ENCODE results near the gene UGGT2.

The UGGT2 gene

GRCh38 chr13:96080676-96081075 is 27.5 kb upstream of the UGGT2 start:
- Histone ChIP-seq H3K14ac (ENCODE audit: low read length) (no peak overlapping the region), H2AK5ac (ENCODE audit: low read depth, low read length) (no peak overlapping the region), H2AFZ (ENCODE audit: low read length) (no peak overlapping the region), H4K91ac (ENCODE audit: low read depth, low read length, poor library complexity) (no peak overlapping the region), H3K4me3 (ENCODE audit: low read length in 2 of 2) (no peak overlapping the region), H2BK5ac (ENCODE audit: low read length) (no peak overlapping the region), H2BK12ac (ENCODE audit: low read length) (no peak overlapping the region), H4K8ac (ENCODE audit: low read depth, low read length) (no peak overlapping the region), H3K23ac (ENCODE audit: low read depth, low read length, poor library complexity) (no peak overlapping the region), H3K4ac (ENCODE audit: low read length) (no peak overlapping the region), H3K9ac (ENCODE audit: low read depth, low read length, poor library complexity) (no peak overlapping the region), H3K36me3 (replicated peaks in 1 of 2; ENCODE audit: control insufficient read depth in 2 of 2, insufficient read depth in 2 of 2, low read length in 2 of 2) (no peaks in the 10 kb centered on the region), H3K4me1 (ENCODE audit: control insufficient read depth in 2 of 2, insufficient read depth in 1 of 2, low read depth in 1 of 2, low read length in 2 of 2) (peaks cover 0 to 2% of the 10 kb centered on the region in 2 donors), H3K18ac (ENCODE audit: low read length) (no peak overlapping the region), H3K79me1 (ENCODE audit: low read depth, low read length) (no peaks in the 10 kb centered on the region), H2BK120ac (ENCODE audit: low read depth, low read length) (no peak overlapping the region), H3K9me3 (replicated peaks in 1 of 2; ENCODE audit: control insufficient read depth in 2 of 2, insufficient read depth in 1 of 2, low read depth in 1 of 2, low read length in 2 of 2) (no peaks in the 10 kb centered on the region), H2BK15ac (ENCODE audit: low read length) (no peak overlapping the region), H3K4me2 (ENCODE audit: insufficient read depth, low read length, poor library complexity, severe bottlenecking) (no peak overlapping the region), H3K27ac (replicated peaks; ENCODE audit: low read length) (no peak overlapping the region), H3K27me3 (ENCODE audit: control insufficient read depth in 3 of 3, insufficient read depth in 3 of 3, low read depth in 1 of 3, low read length in 3 of 3) (peaks cover 0 to 30% (median 0%) of the 10 kb centered on the region in 3 experiments)
- no CpG with 5 or more reads among the region's 5 CpGs for WGBS, 2 donors (ENCODE audit: extremely low coverage in 2 of 2, insufficient read length in 2 of 2, insufficient replicate concordance in 1 of 2)
- no peak for DNase-seq (ENCODE audit: low spot score)

- no peaks in the 10 kb centered on the region for H3K9me3 ChIP-seq (replicated peaks in 1 of 2; ENCODE audit: control insufficient read depth in 2 of 2, insufficient read depth in 1 of 2, low read depth in 1 of 2, low read length in 2 of 2)
- WGBS, 2 donors (ENCODE audit: extremely low coverage in 2 of 2, insufficient read length in 2 of 2, insufficient replicate concordance in 1 of 2): no CpG with 5 or more reads among the region's 3 CpGs
- no peak overlapping the region for H3K27ac ChIP-seq (replicated peaks; ENCODE audit: low read length)
- H3K14ac ChIP-seq (ENCODE audit: low read length): no peak overlapping the region
- no peak overlapping the region for H3K4ac ChIP-seq (ENCODE audit: low read length)
- H3K4me2 ChIP-seq (ENCODE audit: insufficient read depth, low read length, poor library complexity, severe bottlenecking): no peak overlapping the region
- DNase-seq (ENCODE audit: low spot score): no peak
- H3K79me1 ChIP-seq (ENCODE audit: low read depth, low read length): no peaks in the 10 kb centered on the region
- H2AK5ac ChIP-seq (ENCODE audit: low read depth, low read length): no peak overlapping the region
- no peak overlapping the region for H2AFZ ChIP-seq (ENCODE audit: low read length)
- H3K18ac ChIP-seq (ENCODE audit: low read length): no peak overlapping the region
- no peaks in the 10 kb centered on the region for H3K36me3 ChIP-seq (replicated peaks in 1 of 2; ENCODE audit: control insufficient read depth in 2 of 2, insufficient read depth in 2 of 2, low read length in 2 of 2)
- no peak overlapping the region for H4K8ac ChIP-seq (ENCODE audit: low read depth, low read length)
- H3K4me1 ChIP-seq (ENCODE audit: control insufficient read depth in 2 of 2, insufficient read depth in 1 of 2, low read depth in 1 of 2, low read length in 2 of 2): no peaks in the 10 kb centered on the region
- no peak overlapping the region for H2BK120ac ChIP-seq (ENCODE audit: low read depth, low read length)
- no peak overlapping the region for H2BK5ac ChIP-seq (ENCODE audit: low read length)
- peaks cover 0 to 15% (median 0%) of the 10 kb centered on the region in 3 experiments for H3K27me3 ChIP-seq (ENCODE audit: control insufficient read depth in 3 of 3, insufficient read depth in 3 of 3, low read depth in 1 of 3, low read length in 3 of 3)
- H2BK12ac ChIP-seq (ENCODE audit: low read length): no peak overlapping the region
- H2BK15ac ChIP-seq (ENCODE audit: low read length): no peak overlapping the region
- H3K23ac ChIP-seq (ENCODE audit: low read depth, low read length, poor library complexity): no peak overlapping the region
- no peak overlapping the region for H3K4me3 ChIP-seq (ENCODE audit: low read length in 2 of 2)
- no peak overlapping the region for H3K9ac ChIP-seq (ENCODE audit: low read depth, low read length, poor library complexity)
- no peak overlapping the region for H4K91ac ChIP-seq (ENCODE audit: low read depth, low read length, poor library complexity)
Observed at GRCh38 chr13:96075953-96076543, 22.8 kb upstream of the UGGT2 start.

GRCh38 chr13:96072392-96072791 is 19.2 kb upstream of the UGGT2 start:
- Histone ChIP-seq H3K36me3 (replicated peaks in 1 of 2; ENCODE audit: control insufficient read depth in 2 of 2, insufficient read depth in 2 of 2, low read length in 2 of 2) (no peaks in the 10 kb centered on the region), H3K27ac (replicated peaks; ENCODE audit: low read length) (no peak overlapping the region), H2BK12ac (ENCODE audit: low read length) (no peak overlapping the region), H2BK5ac (ENCODE audit: low read length) (no peak overlapping the region), H3K4me2 (ENCODE audit: insufficient read depth, low read length, poor library complexity, severe bottlenecking) (no peak overlapping the region), H3K4me3 (ENCODE audit: low read length in 2 of 2) (no peak overlapping the region), H3K4me1 (ENCODE audit: control insufficient read depth in 2 of 2, insufficient read depth in 1 of 2, low read depth in 1 of 2, low read length in 2 of 2) (no peaks in the 10 kb centered on the region), H3K9me3 (replicated peaks in 1 of 2; ENCODE audit: control insufficient read depth in 2 of 2, insufficient read depth in 1 of 2, low read depth in 1 of 2, low read length in 2 of 2) (no peaks in the 10 kb centered on the region), H2BK15ac (ENCODE audit: low read length) (no peak overlapping the region), H3K4ac (ENCODE audit: low read length) (no peak overlapping the region), H2BK120ac (ENCODE audit: low read depth, low read length) (no peak overlapping the region), H3K27me3 (ENCODE audit: control insufficient read depth in 3 of 3, insufficient read depth in 3 of 3, low read depth in 1 of 3, low read length in 3 of 3) (peaks cover 0 to 5% (median 0%) of the 10 kb centered on the region in 3 experiments), H4K8ac (ENCODE audit: low read depth, low read length) (no peak overlapping the region), H3K14ac (ENCODE audit: low read length) (no peak overlapping the region), H3K79me1 (ENCODE audit: low read depth, low read length) (no peaks in the 10 kb centered on the region), H4K91ac (ENCODE audit: low read depth, low read length, poor library complexity) (no peak overlapping the region), H3K18ac (ENCODE audit: low read length) (no peak overlapping the region), H3K9ac (ENCODE audit: low read depth, low read length, poor library complexity) (no peak overlapping the region), H3K23ac (ENCODE audit: low read depth, low read length, poor library complexity) (no peak overlapping the region), H2AK5ac (ENCODE audit: low read depth, low read length) (no peak overlapping the region), H2AFZ (ENCODE audit: low read length) (no peak overlapping the region)
- WGBS, 2 donors (ENCODE audit: extremely low coverage in 2 of 2, insufficient read length in 2 of 2, insufficient replicate concordance in 1 of 2): no CpG with 5 or more reads among the region's 3 CpGs
- no peak for DNase-seq (ENCODE audit: low spot score)

- no peaks in the 10 kb centered on the region for H3K9me3 ChIP-seq (replicated peaks in 1 of 2; ENCODE audit: control insufficient read depth in 2 of 2, insufficient read depth in 1 of 2, low read depth in 1 of 2, low read length in 2 of 2)
- H2BK5ac ChIP-seq (ENCODE audit: low read length): no peak overlapping the region
- no peak overlapping the region for H3K18ac ChIP-seq (ENCODE audit: low read length)
- no peak overlapping the region for H3K4me2 ChIP-seq (ENCODE audit: insufficient read depth, low read length, poor library complexity, severe bottlenecking)
- H3K79me1 ChIP-seq (ENCODE audit: low read depth, low read length): no peaks in the 10 kb centered on the region
- no peak overlapping the region for H3K4me3 ChIP-seq (ENCODE audit: low read length in 2 of 2)
- no peak overlapping the region for H3K23ac ChIP-seq (ENCODE audit: low read depth, low read length, poor library complexity)
- no peak for DNase-seq (ENCODE audit: low spot score)
- no peak overlapping the region for H4K91ac ChIP-seq (ENCODE audit: low read depth, low read length, poor library complexity)
- H4K8ac ChIP-seq (ENCODE audit: low read depth, low read length): no peak overlapping the region
- H3K27ac ChIP-seq (replicated peaks; ENCODE audit: low read length): no peak overlapping the region
- no peak overlapping the region for H2BK12ac ChIP-seq (ENCODE audit: low read length)
- no peaks in the 10 kb centered on the region for H3K36me3 ChIP-seq (replicated peaks in 1 of 2; ENCODE audit: control insufficient read depth in 2 of 2, insufficient read depth in 2 of 2, low read length in 2 of 2)
- H3K14ac ChIP-seq (ENCODE audit: low read length): no peak overlapping the region
- no peak overlapping the region for H2AK5ac ChIP-seq (ENCODE audit: low read depth, low read length)
- WGBS, 2 donors (ENCODE audit: extremely low coverage in 2 of 2, insufficient read length in 2 of 2, insufficient replicate concordance in 1 of 2): no CpG with 5 or more reads among the region's 6 CpGs
- no peak overlapping the region for H3K9ac ChIP-seq (ENCODE audit: low read depth, low read length, poor library complexity)
- H3K27me3 ChIP-seq (ENCODE audit: control insufficient read depth in 3 of 3, insufficient read depth in 3 of 3, low read depth in 1 of 3, low read length in 3 of 3): peaks cover 0 to 5% (median 0%) of the 10 kb centered on the region in 3 experiments
- no peak overlapping the region for H3K4ac ChIP-seq (ENCODE audit: low read length)
- no peak overlapping the region for H2BK120ac ChIP-seq (ENCODE audit: low read depth, low read length)
- H2BK15ac ChIP-seq (ENCODE audit: low read length): no peak overlapping the region
- H2AFZ ChIP-seq (ENCODE audit: low read length): no peak overlapping the region
- no peaks in the 10 kb centered on the region for H3K4me1 ChIP-seq (ENCODE audit: control insufficient read depth in 2 of 2, insufficient read depth in 1 of 2, low read depth in 1 of 2, low read length in 2 of 2)
Observed at GRCh38 chr13:96071504-96071903, 18.3 kb upstream of the UGGT2 start.

All from neuronal stem cell (in vitro differentiated cells).